HEK293 (cell line): ENCODE data around the gene ZNF536.

Experiments
- CTCF ChIA-PET: fragments of 350-600 bp; formaldehyde crosslinking; extraction: SDS; loops from one replicate; lab custom pipeline; 2021; ENCODE audit warnings: antibody characterized with exemption; lab: Yijun Ruan, JAX
- POLR2A ChIA-PET: fragments of 300-600 bp; formaldehyde crosslinking; extraction: SDS; loops from one replicate; lab custom pipeline; 2020; ENCODE audit warnings: antibody characterized with exemption, inconsistent platforms; lab: Yijun Ruan, JAX
- H3K27ac ChIP-seq: fragments of 200-500 bp; sonication (Bioruptor generic); 2 replicates; pipeline ENCODE4 v1.5.1; 2014; ENCODE audit warnings: low read depth, low read length, control low read depth, inconsistent platforms; ENCODE audit errors: extremely low read depth
- H3K36me3 ChIP-seq, 2 experiments: fragments of 200-500 bp in 1 of 2; sonication (Bioruptor generic) in 1 of 2; 1 replicate in 1 of 2; 2 replicates in 1 of 2; pipeline ENCODE4 v1.5.1; 2014 to 2017; ENCODE audit warnings: inconsistent platforms in 2 of 2, low read length in 2 of 2; ENCODE audit not compliant: control insufficient read depth in 2 of 2, insufficient read depth in 1 of 2
- H3K4me1 ChIP-seq: fragments of 200-500 bp; sonication (Bioruptor generic); 2 replicates; pipeline ENCODE4 v1.5.1; 2014; ENCODE audit warnings: mild to moderate bottlenecking, low read length, inconsistent platforms; ENCODE audit not compliant: control insufficient read depth, insufficient read depth
- H3K4me3 ChIP-seq: 2 replicates; pipeline ENCODE4 v1.5.1; 2011; ENCODE audit warnings: low read depth, mild to moderate bottlenecking, control low read depth, low read length, moderate library complexity
- H3K9me3 ChIP-seq: fragments of 200-500 bp; sonication (Bioruptor generic); 2 replicates; pipeline ENCODE4 v1.5.1; 2014; ENCODE audit warnings: low read depth, low read length, inconsistent platforms; ENCODE audit not compliant: control insufficient read depth, insufficient read depth
- CTCF ChIP-seq: fragments of 450-650 bp; formaldehyde crosslinking; IDR thresholded peaks from 2 replicates; pipeline ENCODE4 v1.5.1; 2016; ENCODE audit warnings: missing biosample characterization, missing genetic modification characterization
- HOXA7 ChIP-seq: sonication (generic); formaldehyde crosslinking; IDR thresholded peaks from 2 replicates; pipeline ENCODE4 v1.8.1; 2022; ENCODE audit warnings: missing genetic modification reagents, borderline replicate concordance
- KLF16 ChIP-seq: fragments of 450-650 bp; formaldehyde crosslinking; IDR thresholded peaks from 2 replicates; pipeline ENCODE4 v1.5.1; 2017; ENCODE audit warnings: missing biosample characterization, missing genetic modification characterization
- PATZ1 ChIP-seq: fragments of 450-650 bp; formaldehyde crosslinking; IDR thresholded peaks from 2 replicates; pipeline ENCODE4 v1.5.1; 2016; ENCODE audit warnings: missing biosample characterization, missing genetic modification characterization
- TCF7L2 ChIP-seq: IDR thresholded peaks from 2 replicates; pipeline ENCODE4 v1.6.1; 2011; ENCODE audit warnings: low read depth, mild to moderate bottlenecking, inconsistent platforms, low read length, moderate library complexity, borderline replicate concordance
- WT1 ChIP-seq: fragments of 450-650 bp; formaldehyde crosslinking; IDR thresholded peaks from 2 replicates; pipeline ENCODE4 v1.5.1; 2016; ENCODE audit warnings: missing biosample characterization, missing genetic modification characterization
- ZBTB11 ChIP-seq: fragments of 450-650 bp; formaldehyde crosslinking; conservative IDR thresholded peaks from 2 replicates; pipeline ENCODE4 v1.5.1; 2016; ENCODE audit warnings: low read depth, missing biosample characterization, missing genetic modification characterization
- ZBTB20 ChIP-seq: fragments of 450-650 bp; formaldehyde crosslinking; IDR thresholded peaks from 2 replicates; pipeline ENCODE4 v1.5.1; 2016; ENCODE audit warnings: missing biosample characterization, missing genetic modification characterization
- ZBTB48 ChIP-seq: fragments of 450-650 bp; formaldehyde crosslinking; IDR thresholded peaks from 2 replicates; pipeline ENCODE4 v1.5.1; 2016; ENCODE audit warnings: missing biosample characterization, missing genetic modification characterization
- ZFP37 ChIP-seq: fragments of 450-650 bp; formaldehyde crosslinking; IDR thresholded peaks from 2 replicates; pipeline ENCODE4 v1.5.1; 2016; ENCODE audit warnings: missing biosample characterization, missing genetic modification characterization
- ZNF138 ChIP-seq: fragments of 450-650 bp; formaldehyde crosslinking; IDR thresholded peaks from 2 replicates; pipeline ENCODE4 v1.5.1; 2016; ENCODE audit warnings: missing biosample characterization, missing genetic modification characterization, borderline replicate concordance
- ZNF211 ChIP-seq: fragments of 450-650 bp; formaldehyde crosslinking; IDR thresholded peaks from 2 replicates; pipeline ENCODE4 v1.5.1; 2016; ENCODE audit warnings: low read depth, missing biosample characterization, missing genetic modification characterization
- ZNF223 ChIP-seq: fragments of 450-650 bp; formaldehyde crosslinking; IDR thresholded peaks from 2 replicates; pipeline ENCODE4 v1.5.1; 2016; ENCODE audit warnings: missing biosample characterization, missing genetic modification characterization
- ZNF354C ChIP-seq: fragments of 450-650 bp; formaldehyde crosslinking; IDR thresholded peaks from 2 replicates; pipeline ENCODE4 v1.5.1; 2016; ENCODE audit warnings: missing biosample characterization, missing genetic modification characterization, low read depth, borderline replicate concordance
- ZNF37A ChIP-seq: fragments of 450-650 bp; IDR thresholded peaks from 2 replicates; pipeline ENCODE4 v1.5.1; 2018; ENCODE audit warnings: missing biosample characterization, missing genetic modification characterization
- ZNF391 ChIP-seq: fragments of 450-650 bp; formaldehyde crosslinking; IDR thresholded peaks from 2 replicates; pipeline ENCODE4 v1.5.1; 2016; ENCODE audit warnings: low read depth, missing biosample characterization, missing genetic modification characterization, borderline replicate concordance
- ZNF423 ChIP-seq: fragments of 450-650 bp; formaldehyde crosslinking; IDR thresholded peaks from 2 replicates; pipeline ENCODE4 v1.5.1; 2016; ENCODE audit warnings: missing biosample characterization, missing genetic modification characterization
- ZNF530 ChIP-seq: fragments of 450-650 bp; formaldehyde crosslinking; IDR thresholded peaks from 2 replicates; pipeline ENCODE4 v1.5.1; 2016; ENCODE audit warnings: low read depth, missing biosample characterization, missing genetic modification characterization
- ZNF626 ChIP-seq: fragments of 450-650 bp; sonication (Bioruptor Pico); formaldehyde crosslinking; IDR thresholded peaks from 2 replicates; pipeline ENCODE4 v1.5.1; 2018; ENCODE audit warnings: missing biosample characterization, missing genetic modification characterization, inconsistent platforms
- ZNF645 ChIP-seq: fragments of 450-650 bp; formaldehyde crosslinking; IDR thresholded peaks from 2 replicates; pipeline ENCODE4; 2016; ENCODE audit warnings: missing biosample characterization, missing genetic modification characterization
- ZNF776 ChIP-seq: fragments of 450-650 bp; formaldehyde crosslinking; IDR thresholded peaks from 2 replicates; pipeline ENCODE4 v1.5.0; 2017; ENCODE audit warnings: missing biosample characterization, missing genetic modification characterization, borderline replicate concordance
- ZSCAN16 ChIP-seq: fragments of 450-650 bp; formaldehyde crosslinking; IDR thresholded peaks from 2 replicates; pipeline ENCODE4 v1.5.1; 2016; ENCODE audit warnings: missing biosample characterization, missing genetic modification characterization
- ZSCAN23 ChIP-seq: fragments of 450-650 bp; formaldehyde crosslinking; IDR thresholded peaks from 2 replicates; pipeline ENCODE4 v1.5.1; 2016; ENCODE audit warnings: missing biosample characterization, missing genetic modification characterization

The ZNF536 gene

GRCh38 chr19:30529876-30530275, 157.7 kb downstream of the ZNF536 start:
- Histone ChIP-seq H3K36me3 (no peaks in the 10 kb centered on the region), H3K4me1 (no peaks in the 10 kb centered on the region), H3K4me3 (no peak overlapping the region), H3K27ac (no peak overlapping the region), H3K9me3 (no peaks in the 10 kb centered on the region)
- CTCF ChIA-PET: interaction anchor here (0.8 kb wide), 1 partner anchor 53 kb away, joined by 3 read pairs; no protein-coding TSS in a partner anchor
- POLR2A ChIA-PET: no interaction called here
- no peak for TF ChIP-seq CTCF
- TF ChIP-seq ZBTB11: no peak
- no peak for TF ChIP-seq ZSCAN16 (tag by site-specific recombination)
- no peak for TF ChIP-seq ZNF645 (tag by site-specific recombination)
- TF ChIP-seq ZNF626: no peak
- TF ChIP-seq ZNF354C (tag by site-specific recombination): no peak
- TF ChIP-seq KLF16: no peak
- no peak for TF ChIP-seq ZNF211 (tag by site-specific recombination)
- TF ChIP-seq ZNF138 (tag by site-specific recombination): no peak
- TF ChIP-seq ZBTB48: no peak
- TF ChIP-seq ZNF776 (tag by site-specific recombination): no peak
- TF ChIP-seq ZNF391 (tag by site-specific recombination): no peak
- TF ChIP-seq ZNF37A (tag by site-specific recombination): no peak
- no peak for TF ChIP-seq ZNF423 (tag by site-specific recombination)
- TF ChIP-seq ZNF530 (tag by site-specific recombination): no peak
- no peak for TF ChIP-seq PATZ1 (tag by site-specific recombination)

GRCh38 chr19:30530751-30531150, 158.6 kb downstream of the ZNF536 start:
- CTCF ChIA-PET: interaction anchor here (0.6 kb wide), 1 partner anchor 191 kb away, joined by 5 read pairs; no protein-coding TSS in a partner anchor
- TF ChIP-seq ZBTB20 (tag by site-specific recombination) (no peak), WT1 (no peak), ZSCAN23 (tag by site-specific recombination) (no peak), HOXA7 (CRISPR knock-in tag) (no peak), ZFP37 (no peak), ZNF223 (tag by site-specific recombination) (no peak), TCF7L2 (no peak)
- Histone ChIP-seq H3K4me3 (no peak overlapping the region), H3K27ac (no peak overlapping the region), H3K36me3 (no peaks in the 10 kb centered on the region), H3K9me3 (no peaks in the 10 kb centered on the region), H3K4me1 (no peaks in the 10 kb centered on the region)
- POLR2A ChIA-PET: no interaction called here
